Loucy (cell line): ENCODE data around the gene GULP1.

Experiments
- EZH2phosphoT487 ChIP-seq: fragments of 200-600 bp; IDR thresholded peaks from 2 replicates; pipeline ENCODE4 v1.6.1; 2018; ENCODE audit warnings: antibody characterized with exemption, mild to moderate bottlenecking, moderate library complexity, borderline replicate concordance
- TF ChIP-seq, protein P1 (sequence below): fragments of 200-600 bp; sonication (generic); conservative IDR thresholded peaks from 2 replicates; pipeline ENCODE4 v1.5.1; 2014; ENCODE audit warnings: mild to moderate bottlenecking, antibody characterized with exemption, low read length

- TF ChIP-seq, protein P1, sequence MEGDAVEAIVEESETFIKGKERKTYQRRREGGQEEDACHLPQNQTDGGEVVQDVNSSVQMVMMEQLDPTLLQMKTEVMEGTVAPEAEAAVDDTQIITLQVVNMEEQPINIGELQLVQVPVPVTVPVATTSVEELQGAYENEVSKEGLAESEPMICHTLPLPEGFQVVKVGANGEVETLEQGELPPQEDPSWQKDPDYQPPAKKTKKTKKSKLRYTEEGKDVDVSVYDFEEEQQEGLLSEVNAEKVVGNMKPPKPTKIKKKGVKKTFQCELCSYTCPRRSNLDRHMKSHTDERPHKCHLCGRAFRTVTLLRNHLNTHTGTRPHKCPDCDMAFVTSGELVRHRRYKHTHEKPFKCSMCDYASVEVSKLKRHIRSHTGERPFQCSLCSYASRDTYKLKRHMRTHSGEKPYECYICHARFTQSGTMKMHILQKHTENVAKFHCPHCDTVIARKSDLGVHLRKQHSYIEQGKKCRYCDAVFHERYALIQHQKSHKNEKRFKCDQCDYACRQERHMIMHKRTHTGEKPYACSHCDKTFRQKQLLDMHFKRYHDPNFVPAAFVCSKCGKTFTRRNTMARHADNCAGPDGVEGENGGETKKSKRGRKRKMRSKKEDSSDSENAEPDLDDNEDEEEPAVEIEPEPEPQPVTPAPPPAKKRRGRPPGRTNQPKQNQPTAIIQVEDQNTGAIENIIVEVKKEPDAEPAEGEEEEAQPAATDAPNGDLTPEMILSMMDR = no peak
- TF ChIP-seq EZH2phosphoT487 = no peak
These were observed 184.3 kb downstream of the GULP1 start for GRCh38 chr2:188475945-188476344.
